Measurements from ENCODE around the gene ACAD9.

Gene ACAD9

GRCh38 chr3:128935922-128936321, 56.5 kb downstream of the ACAD9 start:
- DNase-seq (ENCODE audit: low spot score): no peak

GRCh38 chr3:128936341-128936740, 56.9 kb downstream of the ACAD9 start:
- no peak for DNase-seq (ENCODE audit: low spot score)

GRCh38 chr3:128940252-128940651, 60.8 kb downstream of the ACAD9 start:
- no peak for DNase-seq (ENCODE audit: low spot score)

GRCh38 chr3:128942161-128942952, 62.9 kb downstream of the ACAD9 start:
- no peak for DNase-seq (ENCODE audit: low spot score)

- no peak for DNase-seq (ENCODE audit: low spot score)
Observed at GRCh38 chr3:128945041-128945877, 65.8 kb downstream of the ACAD9 start.

GRCh38 chr3:128945878-128946175, 66.4 kb downstream of the ACAD9 start:
- DNase-seq (ENCODE audit: low spot score): no peak

- no peak for DNase-seq (ENCODE audit: low spot score)
Observed at GRCh38 chr3:128946411-128946810, 67.0 kb downstream of the ACAD9 start.

GRCh38 chr3:128949158-128949557, 69.7 kb downstream of the ACAD9 start:
- DNase-seq (ENCODE audit: low spot score): no peak

GRCh38 chr3:128950223-128950938, 71.0 kb downstream of the ACAD9 start:
- DNase-seq (ENCODE audit: low spot score): peak; percentile 52

GRCh38 chr3:128956440-128956839, 77.0 kb downstream of the ACAD9 start:
- DNase-seq (ENCODE audit: low spot score): no peak

All from HuH-7 (cell line).